ENCODE measurements around the gene RTL1. TPM values are rescaled to one million over a fixed set of nuclear protein-coding genes. Genes with fewer than 3 reads are reported as not detected.

The RTL1 gene
- total RNA-seq, 4 donors from 2014 or later = not detected

DNA sequence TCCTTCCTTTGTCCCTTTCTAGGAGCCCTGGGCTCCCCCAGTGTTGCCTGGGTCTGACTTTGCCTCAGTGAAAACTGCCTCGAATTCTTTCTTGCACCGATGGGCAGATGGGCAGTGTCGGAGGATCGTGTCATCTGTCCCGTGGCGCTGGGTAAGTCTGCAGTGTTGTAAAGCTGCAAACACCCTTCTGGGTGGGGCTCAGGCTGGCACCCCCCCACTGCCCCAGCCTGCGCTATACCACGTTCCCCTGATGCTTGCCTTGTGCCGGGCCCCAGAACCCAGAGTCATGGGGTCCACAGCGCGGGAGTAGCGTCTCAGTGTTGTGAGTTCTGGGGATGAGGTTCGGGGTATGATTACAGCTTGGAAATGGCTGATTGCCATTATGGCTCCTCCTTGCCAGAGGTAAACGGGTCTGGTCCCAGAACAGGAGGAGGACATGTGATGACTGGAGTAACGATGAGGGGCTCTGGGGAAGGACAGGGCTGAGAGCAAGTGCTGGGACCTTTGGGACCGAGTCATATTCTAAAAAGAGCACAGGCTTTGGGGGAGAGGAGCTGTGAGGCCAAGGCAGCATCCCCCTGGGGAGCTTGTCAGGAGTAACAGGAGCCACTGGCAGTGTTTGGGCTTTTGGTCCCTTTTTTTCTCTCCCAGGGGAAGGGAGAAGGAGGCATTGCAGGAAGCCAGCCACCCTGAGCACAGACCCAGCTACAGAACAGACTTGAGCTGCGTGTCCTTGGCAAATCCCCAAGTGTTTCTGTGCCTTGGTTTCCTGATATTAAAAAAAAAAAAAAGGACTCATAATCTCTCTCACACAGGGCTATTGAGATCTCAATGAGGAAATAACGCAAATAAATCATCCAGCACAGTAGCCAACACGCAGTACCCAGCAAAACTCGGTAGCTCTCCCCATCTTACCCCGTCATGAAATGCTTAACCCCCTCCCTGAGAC, 4.3 kb downstream of the RTL1 start:
- whole genome bisulfite sequencing, 2 donors (ENCODE audit: low coverage in 1 of 2) = 21 to 30% methylated on average over 8 to 21 of the region's 21 CpGs
- no peak for DNase-seq
- H3K36me3 ChIP-seq = no peaks in the 10 kb centered on the region
- H3K4me3 ChIP-seq = no peak overlapping the region
- H3K9me3 ChIP-seq = no peaks in the 10 kb centered on the region
- in situ Hi-C loops (cut with MboI; ENCODE audit: low pct_ligation_motif_present in 1 of 4, low pct_unique_long_range_greater_than_20kb in 1 of 4, low sequenced_read_pairs in 3 of 4) = no loop called here
- H3K27me3 ChIP-seq = peaks cover 70% of the 10 kb centered on the region
- intact Hi-C loops (cut with DNase I; ENCODE audit: low total_unique reads) = no loop called here
- peaks cover 0 to 30% (median 10%) of the 10 kb centered on the region in 4 donors for H3K4me1 ChIP-seq
- TF ChIP-seq, protein P1, sequence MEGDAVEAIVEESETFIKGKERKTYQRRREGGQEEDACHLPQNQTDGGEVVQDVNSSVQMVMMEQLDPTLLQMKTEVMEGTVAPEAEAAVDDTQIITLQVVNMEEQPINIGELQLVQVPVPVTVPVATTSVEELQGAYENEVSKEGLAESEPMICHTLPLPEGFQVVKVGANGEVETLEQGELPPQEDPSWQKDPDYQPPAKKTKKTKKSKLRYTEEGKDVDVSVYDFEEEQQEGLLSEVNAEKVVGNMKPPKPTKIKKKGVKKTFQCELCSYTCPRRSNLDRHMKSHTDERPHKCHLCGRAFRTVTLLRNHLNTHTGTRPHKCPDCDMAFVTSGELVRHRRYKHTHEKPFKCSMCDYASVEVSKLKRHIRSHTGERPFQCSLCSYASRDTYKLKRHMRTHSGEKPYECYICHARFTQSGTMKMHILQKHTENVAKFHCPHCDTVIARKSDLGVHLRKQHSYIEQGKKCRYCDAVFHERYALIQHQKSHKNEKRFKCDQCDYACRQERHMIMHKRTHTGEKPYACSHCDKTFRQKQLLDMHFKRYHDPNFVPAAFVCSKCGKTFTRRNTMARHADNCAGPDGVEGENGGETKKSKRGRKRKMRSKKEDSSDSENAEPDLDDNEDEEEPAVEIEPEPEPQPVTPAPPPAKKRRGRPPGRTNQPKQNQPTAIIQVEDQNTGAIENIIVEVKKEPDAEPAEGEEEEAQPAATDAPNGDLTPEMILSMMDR (IDR thresholded peaks at IDR 0.05) = no peak
- TF ChIP-seq POLR2AphosphoS5 (IDR thresholded peaks at IDR 0.05) = no peak
- no peak for TF ChIP-seq POLR2A (IDR thresholded peaks at IDR 0.05)
- no peak for TF ChIP-seq EP300 (IDR thresholded peaks at IDR 0.05; ENCODE audit: low read depth)
- no peak overlapping the region for H3K27ac ChIP-seq

DNA sequence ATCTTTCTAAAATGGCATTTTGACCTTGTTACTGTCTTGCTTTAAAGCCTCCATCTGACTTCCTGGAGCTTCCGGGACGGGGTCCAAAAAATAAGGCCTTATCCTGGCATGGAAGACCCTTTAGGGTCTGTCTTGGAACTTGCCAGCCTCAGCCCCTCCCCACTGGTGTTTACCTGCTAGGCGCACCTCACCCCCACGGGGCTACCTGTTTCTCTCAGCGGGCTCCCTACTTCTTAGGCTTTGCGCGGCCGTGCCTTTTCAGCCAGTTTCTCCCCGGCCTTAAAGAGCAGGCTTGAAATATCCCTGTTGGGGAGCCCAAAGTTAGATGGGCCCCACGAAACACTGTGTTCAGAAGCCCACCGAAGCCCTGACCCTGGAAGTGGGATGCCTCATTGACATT, 5.1 kb downstream of the RTL1 start:
- intact Hi-C loops (cut with DNase I; ENCODE audit: low total_unique reads) (no loop called here), in situ Hi-C loops (cut with MboI; ENCODE audit: low pct_ligation_motif_present in 1 of 4, low pct_unique_long_range_greater_than_20kb in 1 of 4, low sequenced_read_pairs in 3 of 4) (no loop called here)
- H3K36me3 ChIP-seq = no peaks in the 10 kb centered on the region
- TF ChIP-seq POLR2A (IDR thresholded peaks at IDR 0.05) = no peak
- TF ChIP-seq EP300 (IDR thresholded peaks at IDR 0.05; ENCODE audit: low read depth) = no peak
- TF ChIP-seq POLR2AphosphoS5 (IDR thresholded peaks at IDR 0.05) = no peak
- TF ChIP-seq, protein P1 (IDR thresholded peaks at IDR 0.05) = no peak
- WGBS, 2 donors (ENCODE audit: low coverage in 1 of 2) = 62 to 73% methylated on average over 8 to 11 of the region's 11 CpGs
- H3K4me3 ChIP-seq = no peak overlapping the region
- H3K27ac ChIP-seq = no peak overlapping the region
- no peak for DNase-seq
- H3K27me3 ChIP-seq = peaks cover 63% of the 10 kb centered on the region
- H3K9me3 ChIP-seq = no peaks in the 10 kb centered on the region
- peaks cover 0 to 30% (median 10%) of the 10 kb centered on the region in 4 donors for H3K4me1 ChIP-seq

DNA sequence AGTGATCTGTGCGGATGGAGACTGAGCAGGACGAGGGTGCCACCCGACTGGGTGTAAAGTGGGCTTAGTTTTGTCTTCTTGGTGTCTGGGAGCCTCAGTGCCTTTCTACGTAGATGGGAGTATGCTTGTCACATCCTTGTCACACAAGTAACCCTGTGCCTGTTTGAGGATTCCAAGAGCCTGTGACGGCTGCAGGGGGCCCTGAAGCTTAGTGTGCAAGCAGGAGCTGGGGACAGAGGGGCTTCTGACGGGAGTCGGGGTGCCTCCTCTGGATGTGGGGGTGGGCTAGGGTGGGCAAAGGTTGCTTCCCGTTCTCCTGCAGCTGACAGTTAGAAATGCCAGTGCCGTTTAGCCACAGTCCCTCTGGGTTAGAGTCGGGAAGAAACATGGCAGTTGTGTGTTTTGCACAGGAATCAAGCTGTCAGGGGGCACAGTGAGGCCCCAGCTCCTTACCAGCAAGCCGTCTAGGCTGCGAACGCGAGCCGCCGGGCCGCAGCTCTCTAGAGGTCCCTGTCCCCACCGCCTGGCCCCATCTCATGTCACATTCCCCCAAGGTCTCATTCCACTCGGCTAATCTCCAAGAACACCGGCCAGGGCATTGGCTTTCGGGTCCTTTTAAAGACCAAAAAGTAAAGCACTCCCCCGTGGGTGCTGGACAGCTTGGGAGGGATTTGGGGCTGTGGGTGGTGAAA, 7.0 kb downstream of the RTL1 start:
- Histone ChIP-seq H3K4me3 (no peak overlapping the region), H3K4me1 (peaks cover 0 to 30% (median 10%) of the 10 kb centered on the region in 4 donors), H3K27me3 (peaks cover 46% of the 10 kb centered on the region), H3K36me3 (no peaks in the 10 kb centered on the region), H3K27ac (no peak overlapping the region), H3K9me3 (no peaks in the 10 kb centered on the region)
- intact Hi-C loops (cut with DNase I; ENCODE audit: low total_unique reads) = no loop called here
- TF ChIP-seq POLR2AphosphoS5 (IDR thresholded peaks at IDR 0.05) (no peak), EP300 (IDR thresholded peaks at IDR 0.05; ENCODE audit: low read depth) (no peak)
- WGBS, 2 donors (ENCODE audit: low coverage in 1 of 2) = 67 to 78% methylated on average over 3 to 22 of the region's 22 CpGs
- no peak for DNase-seq
- in situ Hi-C loops (cut with MboI; ENCODE audit: low pct_ligation_motif_present in 1 of 4, low pct_unique_long_range_greater_than_20kb in 1 of 4, low sequenced_read_pairs in 3 of 4) = no loop called here

DNA sequence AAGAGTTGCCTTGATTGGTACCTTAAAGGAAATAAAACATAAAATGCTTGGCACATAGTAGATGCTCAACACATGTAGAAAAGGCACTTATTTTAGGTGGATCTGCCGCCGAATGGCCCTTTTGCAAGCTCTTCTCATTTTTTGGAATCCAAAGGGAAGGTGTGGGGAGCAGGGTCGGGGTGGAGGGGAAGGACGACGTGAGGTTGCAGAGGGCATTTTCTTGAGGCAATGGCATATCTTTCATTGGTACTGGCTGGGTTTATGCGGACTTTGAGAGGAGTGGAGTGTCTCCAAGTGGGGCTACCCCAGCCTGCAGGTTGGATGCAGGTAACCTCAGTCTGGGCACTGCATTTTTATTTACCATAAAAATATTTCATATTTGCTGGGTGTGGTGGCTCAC, 8.1 kb downstream of the RTL1 start:
- H3K36me3 ChIP-seq = no peaks in the 10 kb centered on the region
- intact Hi-C loops (cut with DNase I; ENCODE audit: low total_unique reads) (no loop called here), in situ Hi-C loops (cut with MboI; ENCODE audit: low pct_ligation_motif_present in 1 of 4, low pct_unique_long_range_greater_than_20kb in 1 of 4, low sequenced_read_pairs in 3 of 4) (no loop called here)
- H3K4me3 ChIP-seq = no peak overlapping the region
- H3K27ac ChIP-seq = no peak overlapping the region
- peaks cover 35% of the 10 kb centered on the region for H3K27me3 ChIP-seq
- H3K9me3 ChIP-seq = no peaks in the 10 kb centered on the region
- no peak for DNase-seq
- WGBS, 2 donors (ENCODE audit: low coverage in 1 of 2) = 86 to 88% methylated on average over 6 of the region's 6 CpGs
- TF ChIP-seq POLR2AphosphoS5 (IDR thresholded peaks at IDR 0.05) (no peak), POLR2A (IDR thresholded peaks at IDR 0.05) (no peak), EP300 (IDR thresholded peaks at IDR 0.05; ENCODE audit: low read depth) (no peak)
- TF ChIP-seq, protein P1 (IDR thresholded peaks at IDR 0.05) = no peak
- peaks cover 0 to 25% (median 7%) of the 10 kb centered on the region in 4 donors for H3K4me1 ChIP-seq

All from transverse colon (tissue), 4 donors.